Measurements from ENCODE around the gene PTPRQ.
"Not testable (repeated sequence)": the region's sequence is repeated elsewhere in the genome, so short reads cannot be mapped to it uniquely, and the experiment has no call there.

PTPRQ gene

DNA sequence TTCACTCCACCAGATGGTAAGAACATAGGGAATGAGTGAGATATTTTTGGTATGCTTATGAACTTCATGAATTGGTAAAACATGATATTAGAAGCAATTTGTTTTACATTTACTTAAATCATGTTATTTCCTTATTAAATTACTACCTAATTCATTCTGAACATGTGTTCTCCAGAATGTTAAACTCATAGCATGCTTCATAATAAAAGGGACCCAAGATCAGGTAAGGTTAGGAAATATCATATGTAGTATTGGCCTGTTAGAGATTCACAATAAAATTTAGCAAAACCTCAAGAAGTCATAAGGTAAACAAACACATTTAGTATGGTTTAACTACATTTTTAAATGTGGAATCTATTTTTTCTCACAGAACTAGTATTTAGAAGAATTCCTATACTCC lies 28.2 kb downstream of the PTPRQ start:
- DNase-seq, result no peak

DNA sequence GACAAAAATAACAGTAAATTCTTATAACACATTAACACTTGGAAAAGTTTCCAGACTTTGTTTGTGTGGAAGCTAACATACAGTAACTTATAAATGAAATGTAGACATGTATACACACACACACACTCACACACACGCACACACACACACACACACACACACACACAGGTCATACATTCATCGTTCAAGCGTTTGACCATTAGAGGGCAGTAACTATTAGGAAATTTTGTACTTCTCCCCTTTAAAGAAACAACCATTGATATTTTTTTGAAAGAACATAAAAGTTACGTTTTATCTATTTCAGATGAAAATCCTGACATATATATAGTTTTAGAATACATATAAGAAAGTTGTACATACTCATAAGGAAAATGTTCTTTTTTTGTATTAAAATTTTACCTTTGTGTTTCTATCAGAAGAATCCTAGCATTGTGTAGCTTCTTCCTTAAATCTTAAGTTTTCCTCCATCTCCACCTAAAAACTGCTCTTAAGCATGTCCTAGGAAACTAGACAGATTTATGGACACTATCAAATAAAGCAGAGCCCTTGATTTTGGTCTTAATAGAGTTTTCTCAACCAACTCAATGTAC lies 29.0 kb downstream of the PTPRQ start:
- peak; percentile 25 for DNase-seq

DNA sequence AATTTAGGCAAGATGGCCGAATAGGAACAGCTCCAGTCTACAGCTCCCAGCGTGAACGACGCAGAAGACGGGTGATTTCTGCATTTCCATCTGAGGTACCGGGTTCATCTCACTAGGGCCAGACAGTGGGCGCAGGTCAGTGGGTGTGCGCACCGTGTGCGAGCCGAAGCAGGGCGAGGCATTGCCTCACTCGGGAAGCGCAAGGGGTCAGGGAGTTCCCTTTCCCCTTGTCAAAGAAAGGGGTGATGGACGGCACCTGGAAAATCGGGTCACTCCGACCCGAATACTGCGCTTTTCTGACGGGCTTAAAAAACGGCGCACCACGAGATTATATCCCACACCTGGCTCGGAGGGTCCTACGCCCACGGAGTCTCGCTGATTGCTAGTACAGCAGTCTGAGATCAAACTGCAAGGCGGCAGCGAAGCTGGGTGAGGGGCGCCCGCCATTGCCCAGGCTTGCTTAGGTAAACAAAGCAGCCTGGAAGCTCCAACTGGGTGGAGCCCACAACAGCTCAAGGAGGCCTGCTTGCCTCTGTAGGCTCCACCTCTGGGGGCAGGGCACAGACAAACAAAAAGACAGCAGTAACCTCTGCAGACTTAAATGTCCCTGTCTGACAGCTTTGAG lies 33.6 kb downstream of the PTPRQ start:
- not testable (repeated sequence) for DNase-seq

DNA sequence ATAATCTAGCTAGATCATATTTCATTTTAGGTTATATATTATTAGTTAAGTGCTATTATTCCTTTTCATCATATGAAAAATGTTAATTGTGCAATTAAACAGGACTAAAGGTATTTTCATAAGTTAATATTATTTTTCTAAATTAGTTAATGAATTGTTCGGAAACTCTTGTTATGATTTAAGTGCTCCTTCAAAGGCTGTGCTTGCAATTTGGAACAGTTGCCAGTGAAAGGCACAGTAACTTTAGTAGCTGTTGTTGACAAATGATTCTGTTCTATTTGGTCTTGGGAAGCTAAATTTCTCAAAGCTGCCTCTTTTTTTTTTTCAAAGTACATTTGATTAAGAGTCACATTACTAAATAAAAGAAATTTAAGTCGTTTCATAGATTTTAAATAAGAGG lies 40.7 kb downstream of the PTPRQ start:
- DNase-seq, result no peak

DNA sequence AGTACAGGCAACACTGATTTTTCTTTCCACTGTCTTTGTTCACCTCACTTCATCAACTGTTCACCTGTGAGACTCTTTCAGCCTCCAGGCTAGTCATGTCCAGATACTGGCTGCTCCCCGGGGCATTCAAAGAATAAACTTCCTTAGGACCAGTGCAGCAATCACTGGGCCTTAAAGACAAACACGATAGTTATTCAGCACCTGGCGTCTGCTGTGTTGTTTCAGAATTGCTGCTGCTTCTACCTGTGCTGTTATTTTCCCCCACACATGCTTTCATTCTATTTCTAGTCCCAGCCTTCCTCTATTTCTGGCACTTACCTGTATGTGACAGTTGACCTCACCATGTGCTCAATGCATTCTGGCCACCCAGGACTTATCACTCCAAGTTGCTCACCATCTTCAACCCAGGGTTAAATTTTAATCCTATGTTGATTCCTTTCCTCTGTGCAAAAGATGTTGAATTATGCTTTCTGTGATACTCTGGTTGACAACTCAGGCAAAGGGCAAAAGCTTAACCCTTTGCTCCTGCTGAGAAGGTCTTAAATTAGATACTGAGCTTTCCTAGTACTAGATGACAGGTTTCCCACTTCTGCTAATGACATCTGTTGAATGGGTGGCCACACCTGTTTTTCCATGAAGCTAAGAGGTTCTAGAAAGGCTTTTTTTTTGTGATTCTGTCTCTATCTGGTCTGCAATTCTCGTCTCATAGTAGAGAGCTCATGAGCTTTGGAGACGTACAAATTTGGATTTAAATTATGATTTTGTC lies 41.4 kb downstream of the PTPRQ start:
- no peak for DNase-seq

DNA sequence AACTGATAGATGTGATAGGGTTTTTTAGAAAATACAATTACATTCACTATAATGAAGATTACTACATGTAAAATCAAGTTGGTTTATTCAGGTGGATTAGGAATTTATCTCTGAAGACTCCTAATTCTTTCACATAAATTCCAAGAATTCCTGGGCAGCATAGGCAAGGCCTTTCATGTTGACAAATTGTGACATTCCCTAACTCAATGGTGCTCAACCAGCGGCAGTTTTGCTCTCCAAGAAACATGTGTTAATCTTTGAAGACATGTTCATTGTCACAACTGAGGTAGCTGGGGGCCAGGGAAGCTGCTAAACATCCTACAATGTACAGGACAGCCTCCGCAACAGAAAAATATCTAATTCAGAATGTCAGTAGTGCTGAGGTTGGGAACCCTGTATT lies 46.3 kb downstream of the PTPRQ start:
- DNase-seq, result no peak

DNA sequence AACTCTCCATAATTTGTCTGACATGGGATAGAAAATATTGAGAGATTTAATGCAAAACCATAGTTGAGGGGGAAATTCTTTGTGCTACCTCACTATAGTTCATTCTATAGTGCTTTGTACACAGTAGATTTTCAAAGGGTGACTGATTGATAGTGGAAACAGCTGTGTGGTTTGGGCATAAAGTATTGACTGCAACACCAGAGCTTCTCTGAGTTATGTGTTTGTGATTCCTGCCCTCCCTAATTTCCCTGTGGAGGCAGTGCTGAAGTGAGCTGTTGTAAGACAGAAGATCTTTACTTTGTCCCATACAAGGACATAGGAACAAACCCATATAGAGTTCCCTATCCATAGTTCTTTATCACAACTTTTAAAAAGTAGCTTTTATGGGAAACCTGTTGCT lies 47.1 kb downstream of the PTPRQ start:
- no peak for DNase-seq

DNA sequence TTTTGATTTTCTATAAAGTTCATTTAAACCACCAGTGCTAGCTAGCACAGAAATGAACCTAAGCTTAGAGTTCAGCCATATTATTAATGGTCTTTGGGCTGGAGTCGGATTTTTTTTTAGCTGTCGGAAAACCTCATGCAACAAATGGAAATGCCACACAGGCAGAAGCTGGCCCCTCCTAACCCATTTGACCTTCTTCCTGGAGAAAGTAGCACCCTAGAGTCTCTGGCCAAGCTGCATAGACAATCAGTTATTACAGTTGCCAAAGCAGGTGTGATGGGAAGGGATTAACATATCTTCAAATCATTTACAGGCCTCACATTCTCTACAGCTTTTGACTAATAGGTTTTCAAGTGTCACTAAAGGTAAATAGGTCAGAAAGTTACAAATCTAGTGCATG lies 49.4 kb downstream of the PTPRQ start:
- no peak for DNase-seq

DNA sequence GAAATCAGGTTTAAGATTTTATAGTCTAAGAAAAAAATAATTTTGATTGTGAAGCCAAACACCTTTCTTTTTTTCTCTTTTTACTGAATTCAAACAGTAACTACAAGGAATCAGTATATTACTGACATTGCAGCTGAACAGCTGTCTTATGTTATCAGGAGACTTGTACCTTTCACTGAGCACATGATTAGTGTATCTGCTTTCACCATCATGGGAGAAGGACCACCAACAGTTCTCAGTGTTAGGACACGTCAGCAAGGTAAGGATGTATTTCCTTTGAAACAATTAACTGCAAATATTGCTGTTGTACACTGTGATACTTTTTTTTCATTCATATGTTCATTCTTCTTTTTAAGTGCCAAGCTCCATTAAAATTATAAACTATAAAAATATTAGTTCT lies 50.8 kb downstream of the PTPRQ start:
- DNase-seq, result no peak

DNA sequence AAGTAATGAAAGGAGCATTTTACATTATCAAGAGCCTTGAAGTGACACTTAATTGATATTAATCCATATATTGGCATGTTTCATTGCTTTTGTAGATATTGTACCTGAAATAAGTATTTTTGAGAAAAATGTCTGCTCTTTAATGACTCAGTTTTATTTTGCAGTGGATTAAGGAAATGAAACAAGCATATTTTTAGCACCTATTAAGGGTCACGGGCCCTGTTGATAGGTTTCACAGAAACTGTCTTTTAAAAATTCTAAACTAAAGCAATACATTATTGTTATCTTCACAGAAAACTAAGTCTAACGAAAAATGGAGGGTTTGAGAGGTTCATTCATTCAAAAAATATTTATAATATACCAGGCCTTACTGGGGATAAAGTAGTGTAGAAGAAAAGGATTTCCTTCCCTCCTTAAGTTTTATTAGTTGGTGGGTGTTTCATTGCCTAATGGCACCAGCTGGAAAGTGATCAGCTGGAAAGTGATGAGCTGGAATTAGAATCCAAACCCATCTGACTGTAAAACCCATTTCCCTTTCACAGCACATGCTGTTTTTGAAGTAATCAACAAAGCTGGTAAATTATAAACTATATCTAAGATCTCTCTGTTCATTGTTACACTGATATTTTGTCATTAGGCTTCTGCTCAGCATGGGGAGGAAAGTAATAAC lies 54.2 kb downstream of the PTPRQ start:
- no peak for DNase-seq

DNA sequence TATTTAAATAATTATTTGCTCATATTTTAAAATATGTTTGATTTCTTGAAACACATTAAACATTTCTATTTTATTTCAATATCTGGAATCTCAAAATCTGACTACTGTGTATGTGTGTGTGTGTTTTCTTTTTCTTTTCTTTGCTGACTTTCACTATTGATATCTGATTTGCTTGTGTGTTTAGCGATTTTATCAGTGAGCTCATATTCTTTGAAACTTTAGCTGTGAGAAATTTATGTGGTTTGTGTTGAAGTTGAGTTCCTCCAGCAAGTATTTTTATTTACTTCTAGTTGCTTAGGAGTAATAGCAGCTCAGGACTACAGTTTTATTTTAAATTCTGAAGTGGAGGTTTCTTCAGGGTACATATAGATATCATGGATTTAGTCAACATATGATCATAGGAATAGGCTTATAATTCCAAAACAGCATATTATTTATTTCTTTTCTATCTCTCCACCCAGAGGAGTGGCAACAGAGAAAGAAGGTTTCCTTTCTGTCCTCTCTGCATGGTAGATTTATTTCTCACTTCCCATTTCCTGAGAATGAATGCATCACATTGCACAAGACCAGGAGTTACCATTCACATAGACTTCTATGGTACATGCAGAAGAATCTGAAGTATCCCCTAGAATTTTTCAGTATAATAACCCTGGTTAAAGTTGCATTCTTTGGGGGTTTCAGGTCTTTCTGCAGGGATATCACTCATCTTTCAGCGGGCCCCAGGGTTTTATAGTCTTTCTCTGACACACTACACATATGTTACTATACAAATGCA lies 60.5 kb downstream of the PTPRQ start:
- no peak for DNase-seq

DNA sequence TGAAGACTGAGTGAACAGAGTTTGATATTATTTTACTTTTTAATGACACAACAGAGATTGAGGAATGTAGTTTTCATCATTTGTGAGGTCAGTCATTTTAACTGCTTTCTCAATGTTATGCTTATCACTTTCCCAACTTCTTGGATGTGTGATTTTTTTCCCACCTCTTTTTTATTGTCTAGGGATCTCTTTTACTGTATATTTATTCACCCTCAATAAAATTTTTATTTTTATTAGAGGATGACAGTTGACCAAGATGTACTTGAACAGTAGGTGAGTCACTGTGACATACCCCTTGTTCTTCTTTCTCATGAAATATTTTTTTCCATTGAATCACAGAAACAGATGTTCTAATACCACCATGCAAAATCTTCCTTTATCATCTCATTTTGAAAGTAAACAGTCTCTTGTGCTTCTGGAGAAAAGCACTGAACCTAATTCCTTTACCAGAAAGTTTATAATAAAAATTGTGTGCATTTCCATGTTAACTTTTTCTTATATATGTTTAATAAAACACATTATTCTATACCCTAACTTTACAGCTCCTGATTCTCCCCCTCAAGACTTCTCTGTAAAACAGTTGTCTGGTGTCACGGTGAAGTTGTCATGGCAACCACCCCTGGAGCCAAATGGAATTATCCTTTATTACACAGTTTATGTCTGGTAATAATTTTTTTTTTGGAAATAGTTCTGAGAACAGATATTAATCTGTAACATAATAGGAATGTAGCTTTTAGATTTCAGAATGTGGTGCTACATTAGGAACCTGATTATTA lies 65.9 kb downstream of the PTPRQ start:
- DNase-seq, result no peak

DNA sequence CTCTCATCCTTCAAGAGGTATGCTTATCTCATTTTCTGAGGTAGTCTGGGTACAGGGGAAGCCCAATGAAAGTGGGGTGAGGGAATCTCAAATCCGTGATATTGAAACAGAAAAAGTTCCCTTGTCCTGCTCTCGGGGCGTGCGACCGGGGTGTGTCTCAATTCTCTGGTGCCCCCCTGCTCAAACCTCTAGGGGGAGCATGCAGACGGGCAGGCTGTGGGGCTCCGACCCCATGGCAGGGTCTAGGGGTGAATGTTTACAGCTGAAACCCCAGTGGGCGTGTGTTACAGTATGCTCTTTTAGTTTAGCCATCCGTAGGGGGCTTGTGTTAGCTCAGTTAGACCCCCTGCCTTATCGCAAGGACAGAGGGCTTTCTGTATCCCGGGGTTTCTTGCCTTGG lies 68.7 kb downstream of the PTPRQ start:
- no peak for DNase-seq

DNA sequence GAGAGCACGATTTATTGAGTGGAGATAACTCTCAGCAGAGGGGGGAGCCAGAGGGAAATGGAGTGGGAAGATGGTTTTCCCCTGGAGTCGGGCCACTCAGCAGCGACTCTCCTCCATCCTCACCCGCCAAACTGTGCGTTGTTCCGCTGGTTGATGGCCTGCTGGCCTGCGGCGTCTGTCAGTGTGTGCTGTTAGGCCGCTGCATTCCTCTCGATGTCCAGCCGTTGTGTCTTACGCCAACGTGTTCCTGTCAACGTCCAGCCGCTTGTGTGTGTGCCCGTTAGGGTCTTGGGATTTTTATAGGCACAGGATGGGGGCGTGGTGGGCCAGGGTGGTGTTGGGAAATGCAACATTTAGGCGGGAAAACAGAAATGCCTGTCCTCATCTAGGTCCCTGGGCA lies 69.2 kb downstream of the PTPRQ start:
- no peak for DNase-seq

DNA sequence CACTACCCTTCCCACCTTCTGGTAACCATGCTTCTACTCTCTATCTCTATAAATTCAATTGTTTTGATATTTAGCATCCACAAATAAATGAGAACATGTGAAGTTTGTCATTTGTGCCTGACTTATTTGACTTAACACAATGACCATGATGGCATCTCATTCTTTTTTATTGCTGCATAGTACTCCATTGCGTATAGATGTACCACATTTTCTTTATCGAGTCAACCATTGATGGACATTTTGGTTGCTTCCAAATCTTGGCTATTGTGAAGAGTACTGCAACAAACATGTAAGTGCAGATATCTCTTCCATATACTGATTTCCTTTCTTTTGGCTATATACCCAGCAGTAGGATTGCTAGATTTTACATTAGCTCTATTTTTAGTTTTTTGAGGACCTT lies 73.6 kb downstream of the PTPRQ start:
- no peak for DNase-seq

DNA sequence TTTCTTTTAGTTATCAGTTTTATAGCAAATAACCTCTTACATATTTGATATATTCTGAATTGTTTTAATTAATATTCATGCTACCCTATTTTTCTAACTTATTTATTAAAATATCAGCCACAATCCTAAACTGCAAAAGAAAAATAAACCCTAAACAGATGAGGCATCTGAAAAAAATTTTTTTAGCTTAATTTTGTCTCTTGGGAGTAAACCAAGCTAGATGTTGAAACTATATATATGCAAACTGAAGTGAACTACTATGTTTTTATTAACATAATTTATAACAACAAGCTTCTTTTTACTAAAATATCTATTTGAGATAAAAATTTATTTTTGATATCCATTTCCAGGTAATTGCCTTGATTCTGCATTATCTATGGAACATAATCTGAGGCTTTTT lies 87.6 kb downstream of the PTPRQ start:
- no peak for DNase-seq

DNA sequence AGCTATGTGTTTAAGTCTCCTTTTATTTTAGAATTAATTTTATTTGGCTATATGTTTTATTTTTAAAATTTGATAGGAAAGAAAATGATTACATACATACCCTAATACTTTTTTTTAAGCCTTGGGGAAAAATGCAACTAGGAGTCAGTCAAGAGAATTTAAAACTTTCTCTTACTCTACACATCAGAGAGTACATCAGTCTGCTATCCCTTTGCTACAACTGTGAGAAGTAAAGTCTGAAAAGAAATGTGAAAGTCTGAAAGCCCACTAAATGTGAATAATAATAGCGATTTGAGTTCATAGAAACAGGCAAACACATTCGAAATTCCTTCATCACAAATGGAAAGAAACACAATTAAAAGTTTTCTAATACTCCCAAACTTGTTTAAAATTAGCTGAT lies 95.0 kb downstream of the PTPRQ start:
- no peak for DNase-seq

DNA sequence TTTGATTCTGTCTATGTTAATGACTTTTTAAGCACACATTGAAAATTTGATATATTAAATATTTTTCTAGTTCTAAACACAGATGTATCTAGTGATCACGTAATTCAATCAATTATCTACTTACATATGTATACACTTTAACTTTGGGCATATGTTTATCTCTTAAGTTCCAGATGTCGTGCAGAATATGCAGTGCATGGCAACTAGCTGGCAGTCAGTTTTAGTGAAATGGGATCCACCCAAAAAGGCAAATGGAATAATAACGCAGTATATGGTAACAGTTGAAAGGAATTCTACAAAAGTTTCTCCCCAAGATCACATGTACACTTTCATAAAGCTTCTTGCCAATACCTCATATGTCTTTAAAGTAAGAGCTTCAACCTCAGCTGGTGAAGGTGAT lies 105.3 kb downstream of the PTPRQ start:
- no peak for DNase-seq

DNA sequence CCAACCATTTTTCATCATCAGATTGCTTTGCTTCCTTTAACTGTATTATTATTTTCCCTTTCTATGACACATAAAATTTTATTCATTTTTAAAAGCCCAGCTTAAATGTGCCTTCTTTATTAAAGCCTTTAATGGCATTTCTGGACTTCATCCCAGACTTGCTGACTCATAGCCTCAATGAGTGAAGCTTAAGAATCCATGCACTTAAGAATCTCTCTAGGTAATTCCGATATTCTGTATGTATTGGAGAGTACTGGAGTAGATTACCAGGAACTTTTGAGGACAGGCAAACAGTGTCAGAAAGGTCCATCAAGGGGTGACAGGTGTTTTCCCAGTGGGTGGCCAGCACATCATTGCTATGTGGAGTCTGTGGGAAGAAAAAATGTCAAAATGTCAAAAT lies 107.9 kb downstream of the PTPRQ start:
- DNase-seq, result no peak

DNA sequence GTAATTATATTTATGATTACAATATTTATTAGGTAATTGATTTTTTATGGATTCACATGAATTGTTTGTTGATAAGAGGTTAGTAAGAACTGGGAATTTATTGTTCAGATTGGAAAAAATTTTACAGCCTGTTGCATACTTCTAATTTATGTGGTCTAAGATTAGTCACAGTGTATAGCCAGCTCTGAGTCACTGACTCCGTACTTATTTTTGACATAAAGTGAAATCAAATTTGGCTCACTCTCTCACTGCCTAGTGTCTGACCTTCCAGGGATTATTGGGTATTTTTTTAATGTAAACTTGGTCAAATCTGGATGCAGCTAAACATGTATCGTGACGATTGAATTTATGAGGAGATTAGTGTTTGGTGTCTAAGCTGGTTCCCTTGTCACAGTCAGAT lies 109.3 kb downstream of the PTPRQ start:
- DNase-seq, result no peak

DNA sequence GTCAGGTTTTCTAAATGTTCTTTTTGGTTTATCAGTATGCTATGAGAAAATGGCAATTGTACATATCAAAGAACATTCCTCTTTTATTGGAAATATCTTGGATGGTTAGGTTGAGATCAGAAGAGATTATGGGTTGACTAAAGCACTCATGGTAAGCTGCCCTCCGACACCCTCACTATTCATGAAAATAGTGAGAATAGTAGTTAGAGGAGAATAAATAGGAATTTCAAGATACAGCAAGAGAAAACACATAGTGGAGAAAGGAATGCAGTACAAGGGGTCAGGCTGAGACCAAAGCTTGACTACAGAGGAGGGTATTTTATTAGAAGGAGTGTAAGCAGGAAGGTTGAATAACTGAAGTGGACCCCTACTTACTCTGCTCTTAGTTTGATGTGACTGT lies 112.5 kb downstream of the PTPRQ start:
- DNase-seq, result no peak

DNA sequence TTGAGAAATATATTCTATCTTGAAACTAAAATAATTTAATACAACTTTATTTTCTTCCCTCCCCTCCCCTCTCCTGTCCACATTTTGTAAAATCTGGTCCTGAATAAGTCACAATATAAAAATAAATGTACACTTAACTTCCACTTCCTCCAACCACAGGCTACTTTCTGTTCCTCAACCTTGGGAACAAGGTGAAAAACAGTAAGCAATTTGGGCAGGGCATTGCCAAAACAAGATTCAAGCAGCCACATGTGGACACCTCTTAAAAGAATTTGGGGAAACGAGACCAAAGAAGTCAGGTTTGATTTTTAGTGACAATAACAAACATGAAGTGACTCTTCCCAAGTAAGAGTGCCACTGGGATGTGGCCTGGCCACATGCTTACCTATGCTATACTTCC lies 115.7 kb downstream of the PTPRQ start:
- no peak for DNase-seq

All from NCI-H1436 (cell line).